Erythroblast (primary cell): Measurements from ENCODE around the gene FOXN1.

Experiments used
- GATA1 ChIP-seq: IDR thresholded peaks from 2 replicates; pipeline ENCODE4 v1.6.1; 2011; ENCODE audit warnings: low read depth, mild to moderate bottlenecking, control low read depth, low read length, moderate library complexity
- POLR2A ChIP-seq: IDR thresholded peaks from 2 replicates; pipeline ENCODE4 v1.6.1; 2011; ENCODE audit warnings: mild to moderate bottlenecking, low read length

GRCh38 chr17:28505986-28506665, at the start of gene FOXN1:
- TF ChIP-seq POLR2A, result no peak
- no peak for TF ChIP-seq GATA1
